Activated B cell treated with CpG ODN at 0.5 μM for 24 hours (primary cell): ENCODE results near the gene SLC30A5. TPM values are rescaled to one million over a fixed set of nuclear protein-coding genes. Genes with fewer than 3 reads are reported as not detected.
"Not testable (repeated sequence)": the region's sequence is repeated elsewhere in the genome, so short reads cannot be mapped to it uniquely, and the experiment has no call there.

Experiments used
- ATAC-seq: fragments of 200-7000 bp; cut with Tn5 transposase; one replicate; pipeline ENCODE4 v1.10.0; 2021; ENCODE audit warnings: low read depth, mild to moderate bottlenecking, moderate library complexity
- CTCF ChIA-PET: fragments of 350-600 bp; sonication (Branson Sonifier 250); formaldehyde crosslinking; loops from one replicate; lab custom pipeline; 2021; ENCODE audit warnings: antibody characterized with exemption; lab: Charles Lee
- POLR2A ChIA-PET: fragments of 350-600 bp; sonication (Branson Sonifier 250); formaldehyde crosslinking; loops from one replicate; lab custom pipeline; 2021; ENCODE audit warnings: antibody characterized with exemption; lab: Charles Lee
- DNase-seq: peaks from one replicate; pipeline ENCODE4 v3.0.0; 2022
- H3K27ac Mint-ChIP-seq: one replicate; pipeline ENCODE4 v1.8.0; 2020; ENCODE audit warnings: mixed read lengths
- H3K27me3 Mint-ChIP-seq: one replicate; pipeline ENCODE4 v1.8.0; 2021; ENCODE audit warnings: mixed read lengths
- H3K36me3 Mint-ChIP-seq: one replicate; pipeline ENCODE4 v1.8.0; 2021; ENCODE audit warnings: low read depth, mixed read lengths
- H3K4me1 Mint-ChIP-seq: one replicate; pipeline ENCODE4 v1.8.0; 2021; ENCODE audit warnings: mixed read lengths
- H3K4me3 Mint-ChIP-seq: one replicate; pipeline ENCODE4 v1.8.0; 2020; ENCODE audit warnings: mild to moderate bottlenecking, mixed read lengths
- H3K9me3 Mint-ChIP-seq: one replicate; pipeline ENCODE4 v1.8.0; 2020; ENCODE audit warnings: mixed read lengths
- intact Hi-C: fragments of 100-400 bp; cut with micrococcal nuclease; formaldehyde crosslinking; loops from one replicate; pipeline ENCODE4 v1.15.1; 2024
- total RNA-seq: library from RNA; stranded (reverse); gene quantifications from 2 replicates; pipeline ENCODE4 v1.2.3, GENCODE V29; 2022
- TF ChIP-seq, protein P1 (sequence below): fragments of 200-600 bp; IDR thresholded peaks from one replicate; pipeline ENCODE4 v1.8.0; 2022; ENCODE audit warnings: antibody characterized with exemption, mild to moderate bottlenecking

SLC30A5 gene
- total RNA-seq, 1 donor from 2014 or later = 23.2 TPM

DNA sequence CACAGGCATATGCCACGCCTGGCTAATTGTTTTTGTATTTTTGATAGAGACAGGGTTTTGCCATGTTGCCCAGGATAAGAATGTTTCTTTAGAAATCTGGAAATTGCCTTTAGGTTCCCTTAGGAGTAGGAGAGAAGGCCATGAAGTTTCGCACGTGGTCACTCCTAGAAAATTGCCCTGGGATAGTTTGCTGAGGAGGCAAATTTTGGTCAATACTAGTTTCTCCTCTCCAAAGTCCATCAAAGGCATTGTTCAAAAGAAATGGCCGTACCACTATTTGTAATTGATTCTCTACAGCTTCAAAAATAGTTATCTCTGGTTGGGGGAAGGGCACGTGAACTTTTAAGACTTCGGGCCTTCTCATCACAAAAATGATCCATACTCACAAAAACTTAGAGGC, 845 bp upstream of the SLC30A5 start:
- Mint-ChIP-seq H3K27ac (no peak overlapping the region), H3K36me3 (peaks cover 18% of the 10 kb centered on the region), H3K4me3 (no peak overlapping the region), H3K27me3 (no peaks in the 10 kb centered on the region), H3K9me3 (no peaks in the 10 kb centered on the region), H3K4me1 (peaks cover 28% of the 10 kb centered on the region)
- CTCF ChIA-PET = interaction anchor here (0.6 to 1.9 kb wide), 21 partner anchors 9 to 807 kb away, joined by 3 to 28 read pairs (median 4); partner anchors contain the start of genes AK6, CCDC125, CCNB1 and CDK7
- ATAC-seq (no peak), DNase-seq (no peak)
- POLR2A ChIA-PET = interaction anchor here (0.7 to 2.0 kb wide), 10 partner anchors 14 to 468 kb away, joined by 3 to 14 read pairs (median 6); partner anchors contain the start of genes CCDC125, CCNB1, CDK7 and RAD17
- TF ChIP-seq, protein P1, sequence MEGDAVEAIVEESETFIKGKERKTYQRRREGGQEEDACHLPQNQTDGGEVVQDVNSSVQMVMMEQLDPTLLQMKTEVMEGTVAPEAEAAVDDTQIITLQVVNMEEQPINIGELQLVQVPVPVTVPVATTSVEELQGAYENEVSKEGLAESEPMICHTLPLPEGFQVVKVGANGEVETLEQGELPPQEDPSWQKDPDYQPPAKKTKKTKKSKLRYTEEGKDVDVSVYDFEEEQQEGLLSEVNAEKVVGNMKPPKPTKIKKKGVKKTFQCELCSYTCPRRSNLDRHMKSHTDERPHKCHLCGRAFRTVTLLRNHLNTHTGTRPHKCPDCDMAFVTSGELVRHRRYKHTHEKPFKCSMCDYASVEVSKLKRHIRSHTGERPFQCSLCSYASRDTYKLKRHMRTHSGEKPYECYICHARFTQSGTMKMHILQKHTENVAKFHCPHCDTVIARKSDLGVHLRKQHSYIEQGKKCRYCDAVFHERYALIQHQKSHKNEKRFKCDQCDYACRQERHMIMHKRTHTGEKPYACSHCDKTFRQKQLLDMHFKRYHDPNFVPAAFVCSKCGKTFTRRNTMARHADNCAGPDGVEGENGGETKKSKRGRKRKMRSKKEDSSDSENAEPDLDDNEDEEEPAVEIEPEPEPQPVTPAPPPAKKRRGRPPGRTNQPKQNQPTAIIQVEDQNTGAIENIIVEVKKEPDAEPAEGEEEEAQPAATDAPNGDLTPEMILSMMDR = no peak
- intact Hi-C loops = loop anchor here (1.0 to 2.0 kb wide), 8 partner anchors 50 to 322 kb away; partner anchors contain the start of genes AK6, CDK7, CENPH and MARVELD2

DNA sequence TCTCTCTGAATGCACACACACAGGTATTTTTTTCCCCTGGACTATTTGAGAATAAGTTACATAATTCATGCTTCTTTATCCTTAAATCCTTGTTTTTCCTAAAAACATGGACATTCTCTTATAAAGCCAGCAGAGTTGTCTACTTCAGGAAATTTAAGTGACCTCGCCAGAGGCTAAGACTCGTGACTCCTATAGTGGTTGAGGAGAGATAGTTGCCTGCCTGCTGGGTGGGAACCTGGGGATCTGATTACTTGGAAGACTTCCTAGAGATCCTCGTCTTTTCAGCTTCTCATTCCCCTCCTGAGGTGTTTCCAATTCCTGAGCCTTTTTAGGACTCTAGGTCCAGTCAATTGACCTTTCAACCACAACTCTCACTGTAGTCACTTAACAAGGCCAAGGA, 5.5 kb downstream of the SLC30A5 start:
- H3K9me3 Mint-ChIP-seq = no peaks in the 10 kb centered on the region
- H3K4me1 Mint-ChIP-seq = peaks cover 34% of the 10 kb centered on the region
- POLR2A ChIA-PET = no interaction called here
- intact Hi-C loops = no loop called here
- no peaks in the 10 kb centered on the region for H3K27me3 Mint-ChIP-seq
- H3K27ac Mint-ChIP-seq = no peak overlapping the region
- H3K4me3 Mint-ChIP-seq = no peak overlapping the region
- TF ChIP-seq, protein P1 = no peak
- CTCF ChIA-PET = no interaction called here
- peaks cover 56% of the 10 kb centered on the region for H3K36me3 Mint-ChIP-seq
- ATAC-seq = no peak
- no peak for DNase-seq

DNA sequence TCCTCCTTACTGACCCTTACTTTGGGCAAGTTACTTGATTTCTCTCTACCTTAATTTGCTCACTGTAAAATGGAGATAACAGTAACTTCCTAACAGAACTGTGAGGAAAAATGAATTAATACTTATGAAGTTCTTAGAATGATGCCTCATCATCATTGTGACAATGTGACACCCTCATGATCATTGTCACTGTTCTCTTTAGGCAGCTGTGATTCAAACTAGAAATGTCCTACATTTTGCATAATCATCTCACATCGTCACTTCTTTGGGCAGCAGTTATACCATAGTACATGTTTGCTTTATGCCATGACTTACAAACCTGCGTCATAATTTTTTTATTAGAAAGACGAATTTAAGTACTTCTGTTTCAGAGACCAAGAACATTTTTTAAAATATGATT, 9.7 kb downstream of the SLC30A5 start:
- Mint-ChIP-seq H3K27me3 (no peaks in the 10 kb centered on the region), H3K4me3 (no peak overlapping the region), H3K27ac (no peak overlapping the region), H3K36me3 (peaks cover 73% of the 10 kb centered on the region), H3K4me1 (peaks cover 22% of the 10 kb centered on the region), H3K9me3 (no peaks in the 10 kb centered on the region)
- ATAC-seq (no peak), DNase-seq (no peak)
- POLR2A ChIA-PET = interaction anchor here (0.6 kb wide), 1 partner anchor 113 kb away, joined by 4 read pairs; no protein-coding TSS in a partner anchor
- CTCF ChIA-PET = no interaction called here
- intact Hi-C loops = no loop called here
- TF ChIP-seq, protein P1 = no peak

DNA sequence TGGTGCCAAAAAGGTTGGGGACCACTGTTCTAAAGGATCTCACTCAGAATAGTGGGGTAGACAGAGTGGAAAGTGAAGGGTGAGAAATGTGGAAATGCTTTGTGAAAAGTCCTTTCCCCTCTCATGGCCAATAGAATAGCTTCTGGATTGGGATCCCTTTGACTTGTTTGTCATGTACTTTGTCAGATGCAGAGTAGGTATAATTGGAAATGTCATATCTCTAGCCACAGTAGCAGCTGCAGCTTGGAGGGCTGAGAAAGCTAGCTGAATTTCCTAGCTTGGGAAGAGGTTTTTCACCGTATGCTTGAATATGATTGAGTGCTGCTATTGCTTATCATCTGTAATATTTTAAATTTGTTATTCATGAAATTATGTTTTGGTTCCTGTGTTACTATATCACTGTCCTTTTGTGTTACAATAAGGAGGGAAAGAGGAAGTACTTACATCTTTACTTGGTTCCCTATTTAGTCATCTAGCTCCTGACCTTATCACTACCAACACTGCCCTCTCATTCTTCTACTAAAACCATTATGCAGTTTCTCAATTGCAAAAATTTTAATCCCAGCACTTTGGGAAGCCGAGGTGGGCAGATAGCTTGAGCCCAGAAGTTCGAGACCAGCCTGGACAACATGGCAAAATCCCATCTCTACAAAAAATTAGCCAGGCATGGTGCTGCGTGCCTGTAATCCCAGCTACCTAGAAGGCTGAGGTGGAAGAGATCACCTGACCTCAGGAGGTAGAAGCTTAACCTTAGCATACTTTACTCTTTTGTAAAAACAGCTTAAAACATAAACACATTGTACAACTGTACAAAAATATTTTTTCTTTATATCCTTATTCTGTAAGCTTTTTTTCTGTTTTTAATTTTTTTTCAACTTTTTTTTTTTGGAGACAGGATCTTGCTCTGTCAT, 12.4 kb downstream of the SLC30A5 start:
- CTCF ChIA-PET = interaction anchor here (2.7 kb wide), 1 partner anchor 12 kb away, joined by 14 read pairs; the partner anchor contains the start of gene SLC30A5
- Mint-ChIP-seq H3K27ac (peak overlapping the region; percentile 79), H3K27me3 (no peaks in the 10 kb centered on the region), H3K4me1 (peaks cover 14% of the 10 kb centered on the region), H3K36me3 (peaks cover 69% of the 10 kb centered on the region), H3K9me3 (no peaks in the 10 kb centered on the region), H3K4me3 (no peak overlapping the region)
- intact Hi-C loops = loop anchor here (1.0 to 5.0 kb wide), 2 partner anchors 60 to 111 kb away; a partner anchor contains a TSS
- POLR2A ChIA-PET = interaction anchor here (1.1 to 1.9 kb wide), 2 partner anchors 12 to 60 kb away, joined by 6 to 11 read pairs; partner anchors contain the start of genes CCNB1 and SLC30A5
- TF ChIP-seq, protein P1 = no peak
- peak; percentile 97 for ATAC-seq
- no peak for DNase-seq

DNA sequence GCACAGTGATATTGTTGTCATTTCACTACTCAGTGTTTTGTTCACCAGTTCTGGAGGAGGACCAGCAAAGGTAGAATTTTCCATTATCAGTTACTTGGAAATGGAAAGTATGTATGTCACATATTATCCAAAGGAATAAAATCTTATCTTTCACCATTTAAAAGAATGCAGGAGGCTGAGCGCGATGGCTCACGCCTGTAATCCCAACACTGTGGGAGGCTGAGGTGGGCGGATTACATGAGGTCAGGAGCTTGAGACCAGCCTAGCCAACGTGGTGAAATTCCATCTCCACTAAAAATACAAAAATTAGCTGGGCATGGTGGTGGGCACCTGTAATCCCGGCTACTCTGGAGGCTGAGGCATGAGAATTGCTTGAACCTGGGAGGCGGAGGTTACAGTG, 14.6 kb downstream of the SLC30A5 start:
- H3K27ac Mint-ChIP-seq, POLR2A ChIA-PET, H3K27me3 Mint-ChIP-seq, H3K4me3 Mint-ChIP-seq, DNase-seq, CTCF ChIA-PET, ATAC-seq, H3K9me3 Mint-ChIP-seq: not testable (repeated sequence)
- peaks cover 14% of the 10 kb centered on the region for H3K4me1 Mint-ChIP-seq
- H3K36me3 Mint-ChIP-seq = peaks cover 70% of the 10 kb centered on the region
- intact Hi-C loops = loop anchor here (5.0 kb wide), 1 partner anchor 109 kb away; a partner anchor contains a TSS
